HG03521 (cell line): ENCODE results near the gene FOXA3.
A peak's percentile ranks its signal among the peaks of the same experiment; 100 is the strongest.
"Not testable (repeated sequence)": the region's sequence is repeated elsewhere in the genome, so short reads cannot be mapped to it uniquely, and the experiment has no call there.

Experiments used
- ATAC-seq: cut with Tn5 transposase; IDR thresholded peaks from one replicate; pipeline ENCODE4 v1.9.1; 2021; ENCODE audit warnings: mild to moderate bottlenecking, moderate library complexity; ENCODE audit not compliant: unreplicated experiment

Gene FOXA3

DNA sequence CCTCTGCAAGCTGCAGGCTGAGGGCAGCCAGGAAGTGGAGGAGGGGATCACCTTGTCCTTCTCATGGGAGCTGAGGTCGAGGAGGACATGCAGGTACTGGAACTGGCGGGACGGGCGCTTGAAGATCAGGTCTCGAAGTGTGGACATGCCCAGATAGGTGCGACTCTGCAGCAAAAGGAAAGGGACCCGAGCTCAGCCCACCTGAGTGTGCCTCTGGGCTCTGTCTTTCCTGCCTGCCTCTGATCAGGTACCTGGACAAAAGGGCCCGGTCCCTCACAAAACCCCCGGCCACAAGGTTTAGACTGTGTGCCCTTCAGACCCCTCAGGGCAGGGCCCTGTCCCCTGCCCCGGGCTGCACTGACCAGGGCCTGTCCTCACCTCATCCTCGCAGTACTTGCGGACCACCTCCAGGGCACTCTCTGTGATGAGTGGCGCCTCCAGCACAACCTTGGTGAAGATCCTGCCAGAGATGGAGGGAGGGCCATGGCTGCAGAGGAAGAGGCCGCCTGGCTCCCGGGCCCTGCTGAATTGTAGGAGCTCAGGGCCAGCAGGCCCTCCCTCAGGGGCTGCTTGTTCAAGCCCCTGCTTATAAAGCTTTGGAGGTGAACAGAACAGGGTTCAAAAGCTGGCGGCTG, 36.5 kb upstream of the FOXA3 start:
- ATAC-seq = no peak

DNA sequence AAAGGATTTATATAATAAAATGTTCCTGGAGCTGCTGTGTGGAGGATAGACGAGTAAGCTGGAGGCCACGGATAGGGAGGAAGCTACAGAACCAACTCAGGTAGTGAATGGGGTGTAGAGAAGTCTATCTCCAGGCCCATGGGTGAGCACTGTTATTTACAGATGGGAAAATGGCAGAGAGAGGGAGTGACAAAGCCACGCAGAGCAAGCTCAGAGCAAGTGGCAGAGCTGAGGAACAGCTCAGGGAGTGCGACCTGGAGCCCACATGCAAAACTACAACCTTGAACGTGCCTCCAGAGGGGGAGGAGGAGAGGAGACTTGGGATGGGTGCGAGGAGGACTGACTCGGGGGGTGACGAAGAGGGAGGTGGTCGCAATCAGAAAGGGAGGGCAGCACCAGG, 35.6 kb upstream of the FOXA3 start:
- ATAC-seq = no peak

DNA sequence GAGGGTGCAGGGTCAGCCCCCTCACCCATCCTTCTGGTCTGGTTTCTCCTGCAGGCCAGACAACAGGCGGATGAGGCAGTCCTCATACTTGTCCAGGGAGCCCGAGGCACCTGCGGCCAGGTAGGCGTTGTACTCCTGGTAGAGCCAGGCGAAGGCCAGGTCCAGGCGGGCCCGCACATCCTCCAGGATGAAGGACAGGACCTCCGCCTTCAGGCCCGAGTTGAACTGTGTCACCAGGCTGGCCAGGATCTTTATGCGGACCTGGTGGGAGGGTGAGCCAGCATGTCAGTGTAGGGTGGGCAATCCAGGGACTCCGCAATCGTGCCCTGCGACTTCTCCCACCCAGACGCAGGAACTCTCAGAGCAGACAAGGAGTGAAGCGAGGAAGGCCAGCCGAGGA, 35.2 kb upstream of the FOXA3 start:
- ATAC-seq = no peak

DNA sequence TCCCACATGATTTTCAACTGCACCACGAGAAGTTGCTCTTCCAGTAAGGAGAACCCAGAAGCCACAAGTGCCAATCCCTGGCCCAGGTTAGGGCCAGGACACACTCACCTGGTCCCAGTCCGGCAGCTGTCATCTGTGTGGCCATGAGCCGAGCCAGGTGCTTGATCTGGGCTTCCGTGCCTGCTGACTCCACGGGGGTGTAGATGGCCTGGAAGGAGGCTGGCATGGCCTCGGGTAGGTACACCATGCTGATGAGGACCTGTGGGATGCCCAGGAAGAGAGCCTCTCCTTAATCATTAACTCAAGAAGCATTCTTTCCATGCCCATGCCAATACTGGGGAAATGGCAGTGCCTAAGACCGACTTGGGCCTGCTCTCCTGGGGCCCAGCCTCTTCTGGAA, 29.2 kb upstream of the FOXA3 start:
- ATAC-seq = no peak

DNA sequence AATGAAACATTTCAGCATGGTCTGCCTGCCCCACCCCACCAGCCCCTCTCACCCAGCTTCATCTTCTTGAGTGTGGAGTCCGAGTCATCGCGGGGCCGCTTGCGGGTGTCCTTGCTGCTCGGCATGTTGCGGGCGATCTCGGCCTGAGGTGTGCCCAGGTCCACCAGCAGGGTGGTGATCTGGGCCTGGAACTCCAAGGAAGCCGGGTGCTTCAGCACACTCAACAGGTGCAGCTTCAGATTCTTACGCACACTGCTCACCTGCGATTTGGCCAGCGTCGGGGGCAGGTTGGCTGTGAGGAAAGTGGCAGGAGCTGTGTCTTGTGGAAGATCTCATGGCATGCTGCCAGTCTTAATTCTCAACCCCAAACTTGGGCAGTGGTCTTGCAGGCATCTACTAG, 21.9 kb upstream of the FOXA3 start:
- ATAC-seq = no peak

DNA sequence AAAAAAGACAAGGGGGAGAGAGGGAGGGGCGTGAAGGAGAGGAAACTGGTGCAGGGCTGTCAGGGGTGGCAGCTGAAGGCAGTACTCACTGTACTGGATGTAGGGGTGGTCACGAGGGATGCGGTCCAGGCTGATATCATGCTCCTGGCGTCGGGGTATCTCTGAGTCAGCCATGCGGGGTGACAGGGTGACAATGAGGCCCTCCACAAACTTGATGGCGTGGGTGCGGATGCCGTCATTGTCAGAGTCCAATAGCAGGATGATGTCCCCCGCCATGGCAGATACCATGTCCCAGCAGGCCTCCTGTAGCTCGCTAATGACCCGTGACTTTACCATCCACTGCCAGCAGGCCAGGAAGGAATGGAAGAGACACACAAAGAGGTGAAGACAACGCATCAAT, 16.5 kb upstream of the FOXA3 start:
- ATAC-seq = no peak

DNA sequence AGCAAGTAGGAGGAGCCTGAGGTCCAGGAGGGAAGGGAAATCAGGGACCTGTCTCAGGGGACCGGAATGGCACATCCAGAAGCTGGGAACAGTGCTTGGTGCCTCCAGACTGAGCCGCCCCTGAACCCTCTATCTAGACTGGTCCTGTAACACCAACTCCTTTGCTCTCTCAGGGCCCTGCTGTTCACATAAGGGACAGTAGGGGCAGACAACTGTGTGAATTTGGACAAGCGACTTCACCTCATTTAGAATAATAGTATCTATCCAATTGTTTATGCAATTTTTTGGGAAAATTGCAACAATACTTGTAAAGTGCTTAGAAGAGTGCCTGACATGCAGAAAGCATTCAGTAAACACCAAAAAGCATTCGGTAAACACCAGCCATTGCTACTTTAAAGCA, 15.2 kb upstream of the FOXA3 start:
- no peak for ATAC-seq

DNA sequence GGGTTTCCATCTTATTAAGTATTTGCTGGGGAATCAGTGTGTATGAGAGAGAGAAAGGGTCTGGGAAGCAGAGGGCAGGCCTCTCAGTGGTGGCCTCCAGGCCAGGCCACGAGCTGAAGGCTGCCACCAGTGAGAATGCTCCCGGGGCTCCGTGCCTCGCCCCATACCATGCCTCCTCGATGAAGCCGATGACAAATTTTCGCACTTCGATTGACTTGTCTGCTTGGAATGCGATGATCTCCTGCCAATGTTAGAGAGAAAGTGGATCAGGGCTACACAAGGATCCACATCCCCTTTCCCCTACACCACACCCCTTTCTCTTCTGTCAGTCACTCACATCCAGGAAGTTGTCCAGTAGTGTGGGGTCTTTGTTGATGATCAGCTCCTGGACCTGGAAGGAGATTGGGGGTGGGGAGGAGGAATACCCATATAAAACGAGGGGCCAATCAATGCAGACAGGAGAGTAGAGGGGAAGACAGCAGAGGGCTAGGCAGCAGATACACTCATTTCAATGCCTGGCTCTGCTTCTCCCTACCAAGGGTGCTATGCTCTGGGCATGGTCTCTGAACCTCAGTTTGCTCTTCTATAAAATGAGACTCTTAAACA, 11.9 kb upstream of the FOXA3 start:
- no peak for ATAC-seq

DNA sequence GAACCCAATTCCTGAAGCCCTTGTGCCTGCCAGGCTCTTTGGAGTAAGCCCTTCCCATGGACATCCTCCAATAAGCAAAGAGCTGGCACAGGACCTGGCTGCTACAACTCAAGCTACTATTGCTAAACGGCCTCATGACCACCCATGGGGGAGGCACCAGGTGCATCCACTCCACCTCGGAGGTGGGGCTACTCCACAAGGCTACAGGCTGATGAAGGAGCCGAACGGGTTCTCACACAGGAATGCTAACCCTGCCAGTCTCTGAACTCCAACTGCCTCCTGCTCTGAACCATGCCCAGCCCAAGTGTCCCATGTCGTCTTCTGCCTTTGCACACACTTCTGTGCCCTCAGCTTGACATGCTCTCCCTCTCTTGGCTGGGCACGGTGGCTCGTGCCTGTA, 11.1 kb upstream of the FOXA3 start:
- no peak for ATAC-seq

DNA sequence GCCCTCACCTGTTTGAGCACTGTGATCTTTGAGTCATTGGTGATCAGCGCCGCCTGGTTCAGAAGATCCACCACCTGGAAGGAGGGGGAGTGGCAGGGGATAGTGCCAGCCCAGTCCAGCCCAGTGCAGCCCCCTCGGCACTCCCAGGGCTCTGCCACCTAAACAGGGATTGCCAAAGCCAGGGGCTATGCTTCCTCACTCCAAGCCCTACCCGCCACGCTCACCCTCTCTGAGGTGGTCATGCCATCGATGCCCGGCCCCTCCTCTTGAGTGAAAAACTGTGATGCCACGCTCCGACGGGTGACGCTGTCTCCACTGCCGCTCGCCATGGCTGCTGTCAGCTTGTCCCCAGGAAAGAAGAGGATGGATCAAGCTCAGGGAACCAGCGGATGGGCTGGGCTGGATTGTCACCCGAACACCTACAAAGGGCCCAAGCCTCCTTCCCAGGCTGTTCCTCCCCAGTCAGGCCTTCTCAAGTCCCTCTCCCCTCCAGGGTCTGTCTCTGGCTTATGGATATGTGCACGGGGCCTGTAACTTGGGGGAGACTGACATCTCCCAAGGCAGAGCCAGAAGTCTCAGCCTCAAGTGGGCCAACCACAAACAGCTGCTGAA, 9.9 kb upstream of the FOXA3 start:
- ATAC-seq = no peak

DNA sequence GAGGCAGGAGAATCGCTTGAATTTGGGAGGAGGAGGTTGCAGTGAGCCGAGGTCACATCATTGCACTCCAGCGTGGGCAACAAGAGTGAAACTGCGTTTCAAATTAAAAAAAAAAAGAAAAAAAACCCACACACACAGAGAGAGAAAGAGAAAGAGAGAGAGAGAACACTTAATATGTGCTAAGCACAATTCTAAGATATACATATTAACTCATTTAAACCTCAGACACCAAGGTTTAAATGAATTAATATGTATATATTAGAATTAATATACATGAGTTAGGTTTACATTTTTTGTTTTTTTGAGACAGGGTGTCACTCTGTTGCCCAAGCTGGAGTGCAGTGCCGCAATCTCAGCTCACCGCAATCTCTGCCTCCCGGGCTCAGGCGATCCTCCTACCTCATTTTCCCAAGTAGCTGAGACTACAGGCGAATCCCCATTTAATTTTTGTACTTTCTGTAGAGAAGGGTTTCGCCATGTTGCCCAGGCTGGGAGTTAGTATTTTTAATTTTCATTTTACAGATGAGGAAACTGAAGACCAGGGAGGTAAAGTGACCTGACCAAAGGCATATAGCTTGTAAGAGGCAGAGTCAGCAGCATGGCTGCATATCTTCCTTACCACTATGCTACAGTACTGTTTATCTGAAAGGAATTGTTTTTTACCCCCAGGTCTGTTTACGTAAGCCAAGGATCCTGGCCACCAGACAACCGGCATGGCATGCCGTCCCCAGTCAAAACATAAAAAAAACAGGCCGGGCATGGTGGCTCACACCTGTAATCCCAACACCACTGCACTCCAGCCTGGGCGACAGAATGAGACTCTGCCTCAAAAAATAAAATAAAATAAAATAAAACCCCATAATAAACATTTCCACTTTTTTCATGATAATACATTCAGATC, 3.5 kb upstream of the FOXA3 start:
- ATAC-seq = no peak

DNA sequence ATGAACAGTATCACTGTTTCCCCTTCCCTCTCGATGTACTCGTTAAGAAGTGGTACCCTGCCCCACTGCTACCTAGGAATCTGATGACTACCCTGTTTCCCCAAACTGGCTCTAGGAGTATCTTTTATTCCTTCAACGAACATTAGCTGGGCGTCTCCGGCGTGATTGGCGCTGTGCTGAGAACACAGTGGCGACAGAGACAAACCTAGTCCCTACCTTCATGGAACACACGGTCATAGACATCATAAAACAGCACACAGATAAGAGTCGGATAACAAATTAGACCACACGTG, 1.9 kb upstream of the FOXA3 start:
- ATAC-seq = no peak

DNA sequence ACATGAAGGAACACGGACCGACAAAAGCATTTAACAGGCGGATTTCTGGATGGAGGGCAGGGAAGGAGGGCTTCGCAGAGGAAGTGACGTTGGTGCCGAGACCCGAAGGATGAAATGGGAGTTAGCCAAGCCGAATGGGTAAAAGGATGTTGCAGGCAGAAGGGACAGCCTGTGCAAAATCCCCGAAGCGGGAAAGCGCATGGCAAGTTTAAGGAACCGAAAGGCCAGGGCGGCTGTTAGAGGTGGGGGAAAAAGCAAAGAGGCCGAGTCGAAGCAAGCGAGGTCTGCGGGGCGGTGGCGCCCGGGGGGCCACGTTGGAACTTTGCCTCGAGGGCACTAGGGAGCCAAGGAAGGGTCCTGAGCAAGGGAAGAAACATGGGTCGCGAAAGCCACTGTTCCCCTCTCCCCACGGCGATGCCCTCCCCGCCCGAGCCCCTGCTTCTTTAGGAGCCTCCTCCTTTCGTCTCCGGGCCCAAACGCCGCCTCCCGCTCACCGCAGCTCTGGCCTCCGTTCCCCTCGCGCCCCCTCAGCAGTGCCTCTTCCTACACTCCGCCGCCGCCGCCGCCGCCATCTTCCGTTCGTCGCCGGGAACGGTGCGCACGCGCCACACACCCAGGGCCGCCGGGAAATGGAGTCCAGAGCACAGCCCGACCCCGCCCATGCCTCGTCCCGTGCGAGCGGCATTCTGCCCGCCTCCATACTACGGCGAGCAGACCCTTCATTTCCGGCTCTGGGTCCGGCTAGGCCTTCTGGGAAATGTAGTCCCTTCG, 1.4 kb upstream of the FOXA3 start, which contains the start of gene SYMPK:
Gene SYMPK, minus strand, starts transcription at position 584 of the 771 bp plus-strand sequence. CDS start 8,652 bp downstream, outside the sequence.
- ATAC-seq = peak; percentile 93

DNA sequence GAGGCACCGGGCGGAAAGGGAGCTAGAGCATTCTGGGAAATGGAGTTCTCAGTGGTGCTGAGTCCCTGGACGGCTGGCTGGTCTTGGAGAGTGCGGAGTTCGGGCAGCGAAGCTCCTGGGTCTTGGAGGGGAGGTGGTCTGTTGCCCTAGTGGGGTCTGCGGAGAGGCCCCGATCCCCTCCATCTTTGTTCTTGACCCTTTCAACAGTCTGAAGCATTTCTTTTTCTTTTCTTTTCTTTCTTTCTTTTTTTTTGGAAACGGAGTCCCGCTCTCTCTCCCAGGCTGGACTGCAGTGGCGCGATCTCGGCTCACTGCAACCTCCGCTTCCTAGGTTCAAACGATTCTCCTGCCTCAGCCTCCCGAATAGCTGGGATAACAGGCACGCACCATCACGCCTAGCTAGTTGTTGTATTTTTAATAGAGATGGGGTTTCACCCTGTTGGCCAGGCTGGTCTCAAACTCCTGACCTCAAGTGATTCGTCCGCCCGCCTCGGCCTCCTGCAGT, 739 bp upstream of the FOXA3 start:
- ATAC-seq = no peak

DNA sequence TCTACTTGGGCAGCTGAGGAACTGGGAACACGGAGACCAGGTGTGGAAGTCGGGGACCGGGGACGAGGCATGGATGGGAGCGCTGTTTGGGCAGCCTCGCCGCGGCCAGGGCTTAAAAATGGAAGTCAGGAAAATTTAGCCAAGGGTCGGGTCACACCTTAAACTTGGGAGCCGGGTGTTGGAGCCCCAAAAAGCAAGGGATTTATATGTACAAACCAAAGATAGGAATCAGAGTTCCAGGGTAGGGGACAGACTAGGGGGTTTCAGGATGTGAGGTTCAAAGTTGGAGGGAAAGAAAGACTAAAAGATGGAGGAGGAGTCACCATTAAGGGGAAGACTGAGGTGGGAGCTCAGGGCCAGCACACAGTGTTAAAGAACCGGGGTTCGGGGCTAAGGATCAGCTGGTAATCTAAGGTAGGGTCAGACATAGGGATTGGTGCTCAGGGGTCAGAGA, 530 bp downstream of the FOXA3 start:
- no peak for ATAC-seq

DNA sequence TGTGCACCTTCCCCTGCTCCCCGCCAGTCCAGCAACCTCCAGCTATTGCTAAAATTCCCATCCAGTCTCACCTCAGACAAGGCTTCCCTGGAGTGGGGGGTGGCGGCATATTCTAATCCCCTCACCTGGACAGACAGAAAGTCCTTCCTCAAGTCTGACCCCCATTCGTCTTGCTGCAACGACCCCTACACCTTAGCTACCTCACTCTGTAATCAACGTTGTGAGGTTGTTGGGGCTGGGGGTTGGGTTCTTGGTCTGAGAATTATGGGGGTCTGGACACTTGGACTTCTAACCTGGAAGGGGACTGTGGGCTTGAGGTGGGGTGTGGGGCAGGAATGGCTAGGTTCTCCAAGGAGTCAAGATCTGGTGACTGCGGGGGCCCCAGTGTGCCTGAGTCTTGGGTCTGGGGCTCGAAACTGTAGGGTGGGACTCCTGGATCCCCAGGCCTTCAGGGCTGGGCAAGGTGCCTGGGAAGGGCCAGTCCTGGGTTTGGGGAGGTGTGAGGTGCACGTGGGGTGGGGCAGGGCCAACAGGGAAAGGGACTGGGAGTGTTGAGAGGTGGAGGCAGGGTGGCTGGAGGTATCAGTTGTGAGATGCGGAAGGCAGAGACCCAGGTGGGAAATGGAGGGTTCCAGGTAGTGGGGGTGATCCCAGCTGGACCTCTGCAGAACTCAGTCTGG, 1.3 kb downstream of the FOXA3 start:
- ATAC-seq = no peak

DNA sequence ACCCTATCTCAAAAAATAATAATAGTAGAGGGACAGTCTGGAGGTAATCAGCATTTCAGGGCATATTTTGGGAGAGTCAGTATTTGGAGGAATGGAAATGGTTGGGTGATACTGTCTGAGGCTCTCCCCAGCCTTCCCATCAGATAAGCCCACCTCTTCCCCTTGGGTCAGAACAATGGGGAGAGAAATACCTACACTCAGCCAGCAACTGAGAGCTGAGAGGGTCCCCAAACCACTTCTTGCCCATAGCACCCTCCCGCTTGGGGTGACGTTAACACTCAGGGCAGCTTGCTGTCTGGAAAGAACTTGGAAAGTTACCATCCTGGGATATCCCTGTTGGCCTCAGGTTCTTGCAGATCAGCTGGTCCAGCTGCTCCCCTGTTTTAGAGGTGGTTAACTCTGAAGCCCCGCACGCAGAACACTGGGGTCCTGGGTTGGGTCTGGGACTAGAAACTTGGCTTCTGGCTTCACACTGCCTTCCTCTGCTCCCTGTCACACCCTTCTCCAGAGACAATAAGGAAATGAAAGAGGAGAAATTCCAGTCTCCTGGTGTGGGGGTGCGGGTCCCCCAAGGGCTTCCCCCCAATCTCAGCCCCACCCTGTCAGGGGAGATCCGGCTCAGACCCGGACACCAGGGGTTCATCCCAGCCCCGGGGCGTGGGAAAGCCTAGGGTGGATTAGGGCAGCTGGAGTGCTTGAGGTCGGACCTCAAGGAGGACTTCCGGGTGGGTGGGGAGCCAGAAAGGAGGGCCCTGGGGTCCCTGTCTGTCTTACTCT, 2.5 kb downstream of the FOXA3 start:
- ATAC-seq = no peak

DNA sequence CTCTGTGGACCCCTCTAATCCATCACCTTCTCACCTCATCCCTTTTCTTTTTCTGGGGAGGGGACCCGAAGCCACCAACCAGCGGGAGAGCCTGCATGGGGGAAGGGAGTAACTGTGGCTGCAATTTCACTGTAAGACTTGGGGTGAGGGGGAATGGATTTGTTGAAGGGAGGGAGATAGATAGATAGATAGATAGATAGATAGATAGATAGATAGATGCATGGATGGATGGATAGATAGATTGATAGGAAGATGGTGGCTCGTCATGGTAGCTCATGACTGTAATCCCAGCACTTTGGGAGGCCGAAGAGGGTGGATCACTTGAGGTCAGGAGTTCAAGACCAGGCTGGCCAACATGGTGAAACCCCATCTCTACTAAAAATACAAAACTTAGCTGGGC, 3.1 kb downstream of the FOXA3 start:
- ATAC-seq = not testable (repeated sequence)

DNA sequence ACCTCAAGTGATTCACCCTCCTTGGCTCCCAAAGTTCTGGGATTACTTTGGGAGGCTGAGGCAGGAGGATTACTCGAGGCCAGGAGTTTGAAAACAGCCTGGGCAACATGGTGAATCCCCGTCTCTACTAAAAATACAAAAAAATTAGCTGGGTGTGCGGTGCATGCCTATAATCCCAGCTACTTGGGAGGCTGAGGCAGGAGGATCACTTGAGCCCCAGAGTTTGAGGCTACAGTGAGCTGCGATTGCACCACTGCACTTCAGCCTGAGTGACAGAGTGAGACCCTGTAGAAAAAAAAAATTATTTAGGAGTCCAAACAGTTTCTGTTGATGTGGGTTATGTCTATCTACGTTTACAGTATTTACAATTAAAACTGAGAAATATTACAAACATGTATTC, 6.7 kb downstream of the FOXA3 start:
- ATAC-seq = no peak
